ENCODE results near the gene ELP5. TPM values are rescaled to one million over a fixed set of nuclear protein-coding genes. Genes with fewer than 3 reads are reported as not detected.

ELP5 gene
- total and polyA plus RNA-seq, 2 donors from 2014 or later = 41.9 to 110 TPM

DNA sequence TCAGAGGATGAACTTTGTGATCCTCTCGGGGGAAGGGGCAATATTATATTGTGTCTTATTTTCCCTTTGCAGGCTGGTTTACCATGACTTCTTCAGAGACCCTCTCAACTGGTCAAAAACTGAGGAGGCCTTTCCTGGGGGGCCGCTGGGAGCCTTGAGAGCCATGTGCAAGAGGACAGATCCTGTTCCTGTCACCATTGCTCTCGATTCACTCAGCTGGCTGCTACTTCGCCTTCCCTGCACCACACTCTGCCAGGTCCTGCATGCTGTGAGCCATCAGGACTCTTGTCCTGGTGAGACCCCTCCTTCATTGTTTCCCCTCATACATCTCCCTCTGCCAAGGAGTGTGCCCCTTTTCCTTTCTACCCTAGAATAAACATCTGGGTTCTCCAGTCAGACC, 2.5 kb downstream of the ELP5 start:
- FAIRE-seq = no peak

GRCh38 chr17:7256766-7257456, 4.9 kb downstream of the ELP5 start:
- DNase-seq (no peak), FAIRE-seq (no peak)
- H3K36me3 ChIP-seq (ENCODE audit: control insufficient read depth in 2 of 3, insufficient read depth in 3 of 3, low read length in 3 of 3) = peaks cover 0 to 20% (median 7%) of the 10 kb centered on the region in 3 donors
- no peaks in the 10 kb centered on the region for H3K27me3 ChIP-seq (ENCODE audit: control insufficient read depth, insufficient read depth, low read length)
- TF ChIP-seq CTCF (IDR thresholded peaks at IDR 0.05; ENCODE audit: borderline replicate concordance, extremely low read depth, insufficient read depth) = no peak
- peaks cover 5 to 15% (median 12%) of the 10 kb centered on the region in 3 donors for H3K4me1 ChIP-seq (ENCODE audit: control insufficient read depth in 2 of 3, insufficient read depth in 2 of 3, low read depth in 1 of 3, low read length in 3 of 3)
- intact Hi-C loops (cut with DNase I) = no loop called here
- no peak overlapping the region for H3K27ac ChIP-seq (ENCODE audit: low read depth in 2 of 2, low read length in 2 of 2)
- no peak overlapping the region for H3K4me3 ChIP-seq (ENCODE audit: low read length in 3 of 3)
- H3K9ac ChIP-seq (ENCODE audit: low read length in 3 of 3) = no peak overlapping the region
- H3K9me3 ChIP-seq (ENCODE audit: control insufficient read depth in 2 of 3, insufficient read depth in 1 of 3, low read length in 3 of 3) = no peaks in the 10 kb centered on the region

More for the DNA sequence above, 2.5 kb downstream of the ELP5 start:
- Histone ChIP-seq H3K27ac (ENCODE audit: low read depth in 2 of 2, low read length in 2 of 2) (no peak overlapping the region), H3K36me3 (ENCODE audit: control insufficient read depth in 2 of 3, insufficient read depth in 3 of 3, low read length in 3 of 3) (peaks cover 0 to 20% (median 7%) of the 10 kb centered on the region in 3 donors), H3K4me3 (ENCODE audit: low read length in 3 of 3) (no peak overlapping the region), H3K4me1 (ENCODE audit: control insufficient read depth in 2 of 3, insufficient read depth in 2 of 3, low read depth in 1 of 3, low read length in 3 of 3) (peaks cover 5 to 22% (median 16%) of the 10 kb centered on the region in 3 donors), H3K9me3 (ENCODE audit: control insufficient read depth in 2 of 3, insufficient read depth in 1 of 3, low read length in 3 of 3) (no peaks in the 10 kb centered on the region), H3K27me3 (ENCODE audit: control insufficient read depth, insufficient read depth, low read length) (no peaks in the 10 kb centered on the region), H3K9ac (ENCODE audit: low read length in 3 of 3) (no peak overlapping the region)
- intact Hi-C loops (cut with DNase I) = no loop called here
- no peak for DNase-seq
- no peak for TF ChIP-seq CTCF (IDR thresholded peaks at IDR 0.05; ENCODE audit: borderline replicate concordance, extremely low read depth, insufficient read depth)

DNA sequence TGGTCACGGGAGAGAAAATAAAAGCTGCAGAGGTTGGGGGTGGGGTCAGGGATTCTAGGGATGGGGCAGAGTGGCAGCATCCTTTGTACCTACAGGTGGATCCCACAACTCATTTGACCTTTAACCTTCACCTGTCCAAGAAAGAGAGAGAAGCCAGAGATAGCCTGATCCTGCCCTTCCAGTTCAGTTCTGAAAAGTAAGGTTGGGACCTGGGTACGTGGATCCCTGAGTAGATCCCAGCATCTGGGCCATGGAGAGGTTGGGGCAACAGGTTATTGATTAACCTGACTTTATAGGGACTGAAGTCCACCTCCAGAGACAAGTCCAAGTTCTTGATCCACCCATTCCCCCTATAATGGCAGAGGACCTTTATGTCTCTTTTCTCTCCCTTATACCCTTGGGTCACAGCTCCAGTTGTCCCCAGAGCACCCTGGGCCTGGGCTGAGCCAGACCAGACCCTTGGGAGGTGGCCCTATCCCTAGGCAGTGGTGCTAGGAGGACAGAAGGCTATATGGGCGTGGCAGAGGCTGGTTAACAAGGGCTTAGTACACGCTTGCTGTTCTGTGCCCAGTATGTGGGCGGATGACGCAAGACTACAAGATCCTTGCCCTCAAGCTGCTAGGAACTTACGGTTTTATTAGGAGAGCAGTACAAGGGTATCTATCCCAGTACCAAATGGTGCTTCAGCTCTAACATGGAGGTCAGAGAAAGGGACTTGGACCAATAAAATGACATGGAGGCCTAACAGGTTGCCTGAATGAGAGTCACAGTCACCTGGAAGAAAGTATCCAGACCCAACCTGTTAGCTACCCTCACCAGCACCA, 6.9 kb downstream of the ELP5 start:
- intact Hi-C loops (cut with DNase I) = no loop called here
- Histone ChIP-seq H3K9ac (ENCODE audit: low read length in 3 of 3) (no peak overlapping the region), H3K36me3 (ENCODE audit: control insufficient read depth in 2 of 3, insufficient read depth in 3 of 3, low read length in 3 of 3) (peaks cover 0 to 19% (median 7%) of the 10 kb centered on the region in 3 donors), H3K27ac (ENCODE audit: low read depth in 2 of 2, low read length in 2 of 2) (peak overlapping the region; percentile 66 to 76), H3K4me1 (ENCODE audit: control insufficient read depth in 2 of 3, insufficient read depth in 2 of 3, low read depth in 1 of 3, low read length in 3 of 3) (peaks cover 0 to 21% (median 3%) of the 10 kb centered on the region in 3 donors), H3K4me3 (ENCODE audit: low read length in 3 of 3) (peak overlapping the region in 1 of 3 donors; percentile 26), H3K9me3 (ENCODE audit: control insufficient read depth in 2 of 3, insufficient read depth in 1 of 3, low read length in 3 of 3) (no peaks in the 10 kb centered on the region), H3K27me3 (ENCODE audit: control insufficient read depth, insufficient read depth, low read length) (no peaks in the 10 kb centered on the region)
- no peak for DNase-seq
- no peak for TF ChIP-seq CTCF (IDR thresholded peaks at IDR 0.05; ENCODE audit: borderline replicate concordance, extremely low read depth, insufficient read depth)
- FAIRE-seq = no peak
